ENCODE data around the gene TMEM108. TPM values are rescaled to one million over a fixed set of nuclear protein-coding genes. Genes with fewer than 3 reads are reported as not detected.

TMEM108 gene
- total and polyA plus RNA-seq, 8 donors: 0.37 to 2.1 (median 0.84) TPM; not detected in 2

- no peaks in the 10 kb centered on the region for H3K9me3 ChIP-seq
These were observed 226.7 kb downstream of the TMEM108 start for GRCh38 chr3:133264920-133265319.

GRCh38 chr3:133268726-133269134 lies 230.5 kb downstream of the TMEM108 start:
- H3K27me3 ChIP-seq: no peaks in the 10 kb centered on the region
- no peaks in the 10 kb centered on the region for H3K36me3 ChIP-seq

More at GRCh38 chr3:133264920-133265319, 226.7 kb downstream of the TMEM108 start:
- 83 to 90% (median 85%) methylated on average over 3 of the region's 3 CpGs for WGBS, 5 donors
- intact Hi-C loops (cut with DNase I; ENCODE audit: low total_unique reads): no loop called here
- TF ChIP-seq POLR2AphosphoS5 (IDR thresholded peaks at IDR 0.05): no peak
- Histone ChIP-seq H3K4me3 (no peak overlapping the region), H3K27ac (no peak overlapping the region), H3K36me3 (no peaks in the 10 kb centered on the region), H3K4me1 (no peaks in the 10 kb centered on the region), H3K27me3 (no peaks in the 10 kb centered on the region)
- DNase-seq: no peak

DNA sequence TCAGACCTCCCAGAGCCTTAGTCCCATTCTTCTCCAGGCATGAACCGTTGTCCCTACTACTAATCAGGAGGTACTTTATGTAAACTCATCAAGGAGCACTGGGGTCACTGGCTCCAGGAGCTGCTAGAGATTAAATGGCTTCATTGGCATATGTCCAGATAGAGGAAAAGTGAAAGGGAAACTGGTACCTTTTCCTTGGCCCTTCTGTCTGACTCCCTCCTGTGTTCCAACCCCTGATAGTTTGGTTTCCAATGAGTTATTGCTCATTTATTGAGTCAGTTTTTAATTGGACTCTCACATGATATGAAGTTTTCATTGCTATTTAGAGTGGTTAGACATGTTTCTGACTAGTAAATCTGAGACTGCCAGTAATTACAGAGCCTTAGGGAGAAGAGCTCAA lies 231.2 kb downstream of the TMEM108 start:
- Histone ChIP-seq H3K4me3 (no peak overlapping the region), H3K9me3 (no peaks in the 10 kb centered on the region), H3K36me3 (no peaks in the 10 kb centered on the region), H3K27me3 (no peaks in the 10 kb centered on the region), H3K27ac (no peak overlapping the region), H3K4me1 (no peaks in the 10 kb centered on the region)
- TF ChIP-seq POLR2A (IDR thresholded peaks at IDR 0.05): no peak
- TF ChIP-seq POLR2AphosphoS5 (IDR thresholded peaks at IDR 0.05): no peak
- no peak for TF ChIP-seq EP300 (IDR thresholded peaks at IDR 0.05)
- no peak for TF ChIP-seq CTCF (IDR thresholded peaks at IDR 0.05)
- DNase-seq: peak in 1 of 2 donors; percentile 50
- 18 to 45% (median 26%) methylated on average over 1 of the region's 1 CpG for WGBS, 5 donors
- intact Hi-C loops (cut with DNase I; ENCODE audit: low total_unique reads): no loop called here

More at GRCh38 chr3:133268726-133269134, 230.5 kb downstream of the TMEM108 start:
- no peaks in the 10 kb centered on the region for H3K9me3 ChIP-seq
- no peak for TF ChIP-seq POLR2A (IDR thresholded peaks at IDR 0.05)
- no peak for TF ChIP-seq EP300 (IDR thresholded peaks at IDR 0.05)
- no peak for TF ChIP-seq POLR2AphosphoS5 (IDR thresholded peaks at IDR 0.05)
- TF ChIP-seq CTCF (IDR thresholded peaks at IDR 0.05): no peak
- H3K4me3 ChIP-seq: no peak overlapping the region
- no peak overlapping the region for H3K27ac ChIP-seq
- intact Hi-C loops (cut with DNase I; ENCODE audit: low total_unique reads): no loop called here
- no peaks in the 10 kb centered on the region for H3K4me1 ChIP-seq
- peak in 1 of 2 donors; percentile 68 for DNase-seq
- 42 to 74% (median 69%) methylated on average over 1 of the region's 1 CpG for WGBS, 5 donors

- H3K4me3 ChIP-seq: no peak overlapping the region
- no peak for DNase-seq
- 35 to 57% (median 44%) methylated on average over 1 of the region's 1 CpG for WGBS, 5 donors
- no peaks in the 10 kb centered on the region for H3K27me3 ChIP-seq
- no peak overlapping the region for H3K27ac ChIP-seq
- no peaks in the 10 kb centered on the region for H3K36me3 ChIP-seq
- H3K4me1 ChIP-seq: no peaks in the 10 kb centered on the region
- TF ChIP-seq POLR2AphosphoS5 (IDR thresholded peaks at IDR 0.05) (no peak), EP300 (IDR thresholded peaks at IDR 0.05) (no peak), POLR2A (IDR thresholded peaks at IDR 0.05) (no peak), CTCF (IDR thresholded peaks at IDR 0.05) (no peak)
- no peaks in the 10 kb centered on the region for H3K9me3 ChIP-seq
- intact Hi-C loops (cut with DNase I; ENCODE audit: low total_unique reads): no loop called here
These were observed 232.4 kb downstream of the TMEM108 start for GRCh38 chr3:133270631-133271030.

DNA sequence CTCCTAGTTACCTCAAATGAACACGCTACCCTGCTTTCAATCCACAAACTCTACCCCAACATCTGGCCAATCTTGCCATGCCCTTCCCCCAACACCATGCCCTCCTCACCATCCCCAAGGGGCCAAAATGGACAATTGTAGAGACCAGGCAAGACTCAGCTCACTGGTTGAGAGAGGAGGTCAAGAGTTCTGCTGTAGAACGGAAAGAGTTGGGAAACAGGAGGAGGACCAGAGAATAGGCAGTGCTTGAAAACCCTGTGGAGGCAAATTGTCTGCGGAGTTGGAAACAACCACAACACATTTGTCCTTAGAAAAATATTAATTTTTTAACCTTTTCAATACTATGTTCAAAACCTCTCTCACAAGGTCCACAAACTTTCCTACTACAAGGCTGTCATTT lies 232.9 kb downstream of the TMEM108 start:
- TF ChIP-seq POLR2AphosphoS5 (IDR thresholded peaks at IDR 0.05) (no peak), CTCF (IDR thresholded peaks at IDR 0.05) (no peak), EP300 (IDR thresholded peaks at IDR 0.05) (no peak), POLR2A (IDR thresholded peaks at IDR 0.05) (no peak)
- WGBS, 5 donors: 88 to 94% (median 92%) methylated on average over 3 of the region's 3 CpGs
- intact Hi-C loops (cut with DNase I; ENCODE audit: low total_unique reads): no loop called here

More for the DNA sequence above, 232.9 kb downstream of the TMEM108 start:
- H3K36me3 ChIP-seq: no peaks in the 10 kb centered on the region
- H3K4me1 ChIP-seq: no peaks in the 10 kb centered on the region
- H3K27me3 ChIP-seq: no peaks in the 10 kb centered on the region
- H3K4me3 ChIP-seq: no peak overlapping the region
- H3K27ac ChIP-seq: no peak overlapping the region
- no peak for DNase-seq
- no peaks in the 10 kb centered on the region for H3K9me3 ChIP-seq
